ENCODE data around the gene PDGFD.

PDGFD gene

DNA sequence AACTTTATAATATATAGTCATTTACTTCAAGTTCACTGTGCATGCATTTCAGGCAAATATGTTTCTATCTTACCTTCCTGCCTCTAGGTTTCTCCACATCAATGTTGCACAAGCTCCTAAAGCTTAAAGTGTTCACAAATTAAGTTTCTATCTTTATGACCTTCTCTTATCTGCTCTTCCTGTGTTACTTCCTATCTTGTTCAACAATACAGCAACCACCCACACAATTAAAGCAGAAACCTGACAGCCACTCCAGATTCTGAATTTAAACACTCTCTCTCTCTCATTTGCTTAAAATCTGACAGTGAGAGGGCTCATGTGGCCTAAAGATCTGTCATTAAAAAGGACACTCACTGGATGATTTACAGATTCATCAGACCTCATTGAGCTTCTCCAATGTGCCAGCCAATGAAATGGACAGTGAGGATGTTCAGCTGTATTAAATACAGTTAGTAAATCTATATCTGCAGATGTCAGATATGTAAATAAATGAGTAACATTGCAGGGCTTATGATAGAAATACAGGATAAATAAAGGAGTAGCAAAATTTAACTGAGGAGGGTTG, 10.9 kb downstream of the PDGFD start:
- Mint-ChIP-seq H3K27me3 (no peaks in the 10 kb centered on the region), H3K4me3 (no peak overlapping the region), H3K27ac (no peak overlapping the region), H3K9me3 (no peaks in the 10 kb centered on the region), H3K4me1 (no peaks in the 10 kb centered on the region)
- ATAC-seq (no peak), DNase-seq (no peak)

DNA sequence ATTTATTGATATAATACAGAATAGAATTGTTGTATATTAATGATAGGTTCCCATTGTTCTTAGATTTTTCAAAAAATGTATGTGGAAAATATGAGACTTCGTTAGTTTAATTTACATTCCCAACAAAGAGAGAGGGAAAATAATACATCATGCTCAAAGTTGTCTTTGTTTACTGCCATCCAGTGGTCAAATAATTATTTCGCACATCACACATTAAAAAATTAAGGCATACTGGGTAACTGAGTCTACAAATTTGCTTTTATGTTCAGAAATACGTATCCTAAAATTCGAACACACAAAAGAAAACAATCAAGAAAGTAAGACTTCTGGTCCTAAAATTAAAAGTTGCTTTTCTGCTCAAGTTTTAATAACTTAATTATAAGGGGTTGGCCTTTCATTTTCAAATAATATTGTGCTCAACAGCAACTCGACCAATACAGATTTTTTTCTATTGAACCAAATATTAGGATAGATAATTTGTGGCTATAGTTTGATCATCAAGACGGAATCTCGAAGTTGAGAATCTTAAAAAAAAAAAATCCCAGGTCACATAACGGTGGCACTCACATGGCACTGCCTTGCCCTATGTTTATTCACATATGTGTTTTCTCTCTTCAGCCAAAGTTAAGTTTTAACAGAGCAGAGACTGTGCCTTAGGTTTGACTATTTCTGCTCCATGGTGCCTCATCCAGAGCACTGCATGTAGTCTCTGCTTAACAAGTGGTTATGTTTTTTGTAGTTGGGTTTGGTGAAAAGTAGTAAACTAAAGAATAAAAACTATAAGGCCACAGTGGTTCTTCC, 12.3 kb downstream of the PDGFD start:
- Mint-ChIP-seq H3K9me3 (no peaks in the 10 kb centered on the region), H3K27ac (no peak overlapping the region)

DNA sequence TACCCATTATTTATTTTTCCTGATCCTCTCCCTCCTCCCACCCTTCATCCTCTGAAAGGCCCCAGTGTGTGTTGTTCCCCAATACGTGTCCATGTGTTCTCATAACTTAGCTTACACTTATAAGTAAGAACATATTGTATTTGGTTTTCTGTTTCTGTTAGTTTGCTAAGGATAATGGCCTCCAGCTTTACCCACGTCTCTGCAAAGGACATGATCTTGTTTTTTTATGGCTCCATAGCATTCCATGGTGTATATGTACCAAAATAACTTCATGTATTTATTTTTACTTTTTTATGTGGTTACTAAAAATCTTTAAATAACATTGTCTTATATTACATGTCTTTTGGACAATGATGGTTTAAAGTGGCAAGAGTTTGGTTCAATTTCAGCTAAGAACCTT, 15.2 kb downstream of the PDGFD start:
- DNase-seq (no peak), ATAC-seq (no peak)
- no peaks in the 10 kb centered on the region for H3K4me1 Mint-ChIP-seq
- no peak overlapping the region for H3K27ac Mint-ChIP-seq
- H3K4me3 Mint-ChIP-seq = no peak overlapping the region
- H3K27me3 Mint-ChIP-seq = no peaks in the 10 kb centered on the region
- H3K9me3 Mint-ChIP-seq = no peaks in the 10 kb centered on the region

More for the DNA sequence above, 12.3 kb downstream of the PDGFD start:
- H3K4me3 Mint-ChIP-seq = no peak overlapping the region
- H3K27me3 Mint-ChIP-seq = no peaks in the 10 kb centered on the region
- H3K4me1 Mint-ChIP-seq = no peaks in the 10 kb centered on the region
- ATAC-seq (no peak), DNase-seq (no peak)

DNA sequence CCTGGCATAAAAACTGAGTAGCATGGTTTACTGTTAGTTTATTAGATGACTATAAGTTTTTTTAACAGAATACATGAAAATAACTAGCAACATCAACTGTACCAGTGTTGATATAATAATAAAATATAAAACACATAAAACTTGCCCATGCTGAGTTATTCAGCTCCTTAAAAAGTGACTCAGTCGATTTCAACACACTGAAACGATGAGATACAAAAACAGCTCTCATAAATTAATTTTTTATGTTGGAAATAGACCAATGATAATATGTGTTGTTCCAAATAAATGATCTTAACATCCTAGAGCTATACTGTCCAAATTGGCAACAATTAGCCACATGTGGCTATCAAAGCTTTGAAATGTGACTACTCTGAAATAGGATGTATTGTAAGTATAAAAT, 15.9 kb downstream of the PDGFD start:
- DNase-seq (no peak), ATAC-seq (no peak)
- no peak overlapping the region for H3K27ac Mint-ChIP-seq
- H3K27me3 Mint-ChIP-seq = no peaks in the 10 kb centered on the region
- H3K4me1 Mint-ChIP-seq = no peaks in the 10 kb centered on the region
- no peak overlapping the region for H3K4me3 Mint-ChIP-seq
- H3K9me3 Mint-ChIP-seq = no peaks in the 10 kb centered on the region

DNA sequence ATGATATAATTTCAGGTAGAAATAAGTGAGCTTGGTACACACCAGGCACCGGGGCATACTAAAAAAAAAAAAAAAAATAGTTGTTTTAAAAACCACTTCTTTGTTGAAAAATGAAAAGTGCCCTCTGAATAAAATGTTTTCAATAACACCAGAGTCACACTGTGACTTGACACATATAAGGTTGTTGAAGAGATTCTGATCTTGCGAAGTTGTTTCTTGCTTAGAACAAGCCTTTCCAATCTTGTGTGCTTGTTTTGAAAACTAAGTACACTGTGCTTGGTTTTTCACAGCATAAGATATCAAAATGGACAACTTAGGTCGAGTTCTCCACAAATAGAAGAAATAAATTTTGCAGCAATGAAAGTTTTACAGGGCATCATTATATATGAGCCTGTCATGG, 17.0 kb downstream of the PDGFD start:
- DNase-seq (no peak), ATAC-seq (no peak)
- Mint-ChIP-seq H3K9me3 (no peaks in the 10 kb centered on the region), H3K4me3 (no peak overlapping the region), H3K4me1 (no peaks in the 10 kb centered on the region), H3K27me3 (no peaks in the 10 kb centered on the region), H3K27ac (no peak overlapping the region)

DNA sequence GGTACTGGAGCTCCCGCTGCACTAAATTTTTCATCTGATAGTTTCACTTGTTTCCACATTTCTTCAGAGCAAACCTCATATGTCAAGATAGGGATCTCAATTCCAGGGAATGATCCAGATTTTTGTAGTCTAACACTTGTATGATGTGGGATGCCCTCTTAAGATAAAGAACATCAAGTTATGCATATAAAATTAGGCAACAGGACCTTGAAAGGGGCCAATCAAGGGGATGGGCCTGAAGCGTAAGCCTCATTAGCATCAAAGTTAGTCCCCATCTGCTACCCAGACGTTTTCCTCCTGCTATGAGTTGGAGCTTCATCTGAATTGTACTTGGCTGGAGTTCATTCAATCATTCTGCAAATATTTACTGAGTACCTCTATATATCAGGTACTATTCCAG, 17.5 kb downstream of the PDGFD start:
- Mint-ChIP-seq H3K4me3 (no peak overlapping the region), H3K9me3 (no peaks in the 10 kb centered on the region), H3K27ac (no peak overlapping the region), H3K27me3 (no peaks in the 10 kb centered on the region), H3K4me1 (no peaks in the 10 kb centered on the region)
- ATAC-seq (no peak), DNase-seq (no peak)

DNA sequence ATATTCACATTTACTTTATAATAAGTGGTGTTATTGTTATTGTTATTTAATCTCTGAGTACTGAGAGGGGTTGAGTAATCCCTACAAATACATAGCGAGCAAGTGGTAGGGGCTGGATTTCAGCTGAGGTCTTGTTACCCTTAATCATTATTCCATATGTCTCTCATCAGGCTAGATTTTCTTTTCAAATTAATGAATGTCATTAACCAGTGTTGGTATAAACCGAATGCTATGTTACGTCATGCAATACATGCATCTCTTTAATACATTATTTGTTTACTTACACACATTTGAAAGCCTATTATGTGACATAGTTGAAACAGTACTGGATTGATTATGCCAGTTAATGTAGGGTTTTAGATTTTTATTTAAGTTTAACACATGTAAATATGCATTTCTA, 18.9 kb downstream of the PDGFD start:
- no peaks in the 10 kb centered on the region for H3K27me3 Mint-ChIP-seq
- no peaks in the 10 kb centered on the region for H3K9me3 Mint-ChIP-seq
- no peak for ATAC-seq
- DNase-seq = no peak
- H3K27ac Mint-ChIP-seq = no peak overlapping the region
- H3K4me1 Mint-ChIP-seq = no peaks in the 10 kb centered on the region
- H3K4me3 Mint-ChIP-seq = no peak overlapping the region

DNA sequence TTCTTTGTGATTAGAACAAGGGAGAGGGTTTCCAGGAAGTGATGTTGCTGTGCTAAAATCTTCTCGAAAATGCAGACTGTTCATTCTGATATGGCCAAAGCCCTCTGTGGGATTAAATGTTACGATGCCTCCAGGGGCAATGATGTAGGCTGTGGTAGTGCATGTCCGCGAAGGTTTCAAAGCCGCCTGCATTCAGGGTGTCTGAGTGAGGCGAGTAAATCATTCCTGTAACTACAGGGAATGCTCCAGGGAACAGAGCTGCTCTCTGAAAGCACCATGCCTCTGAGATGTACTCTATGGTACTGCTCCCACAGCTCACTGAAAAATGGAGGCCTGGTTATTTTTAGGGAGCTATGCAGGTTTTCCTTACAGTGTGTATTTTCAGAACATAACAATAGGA, 21.2 kb downstream of the PDGFD start:
- Mint-ChIP-seq H3K9me3 (no peaks in the 10 kb centered on the region), H3K4me3 (no peak overlapping the region), H3K4me1 (no peaks in the 10 kb centered on the region), H3K27ac (no peak overlapping the region), H3K27me3 (no peaks in the 10 kb centered on the region)
- ATAC-seq (no peak), DNase-seq (no peak)

DNA sequence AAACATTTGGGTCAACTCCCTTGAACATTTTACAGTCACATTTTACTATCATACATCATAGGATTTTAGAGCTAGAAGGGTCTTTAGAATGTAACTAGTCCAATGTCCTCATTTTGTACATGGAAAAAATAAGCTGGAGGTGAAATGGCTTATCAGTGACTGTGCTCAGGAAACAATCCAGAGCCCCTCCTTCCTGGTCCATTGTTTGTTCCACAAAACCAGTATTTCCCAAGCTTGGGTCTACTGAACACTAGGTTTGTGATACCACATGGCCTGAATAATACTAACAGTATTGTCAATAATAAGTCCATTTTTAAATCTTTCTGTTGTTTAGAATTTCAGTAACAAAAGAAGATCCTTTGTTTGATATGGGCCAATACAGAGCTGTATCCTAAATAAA, 27.1 kb downstream of the PDGFD start:
- Mint-ChIP-seq H3K4me1 (no peaks in the 10 kb centered on the region), H3K9me3 (no peaks in the 10 kb centered on the region), H3K27ac (no peak overlapping the region), H3K27me3 (no peaks in the 10 kb centered on the region), H3K4me3 (no peak overlapping the region)
- no peak for ATAC-seq
- DNase-seq = no peak

DNA sequence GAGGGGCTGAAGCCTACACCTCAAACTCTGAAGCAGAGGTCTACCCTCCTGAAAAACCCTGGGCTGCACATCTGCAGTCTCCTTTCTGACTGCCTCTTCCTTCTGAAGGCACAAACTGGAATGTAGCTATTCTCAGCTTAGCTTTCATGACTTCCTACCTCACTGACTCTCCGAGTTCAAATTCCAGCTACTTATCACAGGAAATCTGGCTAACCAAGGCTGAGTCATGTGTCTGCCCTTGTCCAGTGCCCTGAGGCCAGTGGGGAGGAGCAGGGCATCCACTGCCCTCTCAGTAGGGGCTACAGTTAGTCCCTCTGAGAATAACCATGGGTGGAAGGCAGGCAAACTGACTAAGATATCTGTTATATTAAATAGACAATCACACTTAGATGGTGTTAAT, 29.2 kb downstream of the PDGFD start:
- Mint-ChIP-seq H3K9me3 (no peaks in the 10 kb centered on the region), H3K4me1 (no peaks in the 10 kb centered on the region), H3K27me3 (no peaks in the 10 kb centered on the region), H3K27ac (no peak overlapping the region), H3K4me3 (no peak overlapping the region)
- no peak for DNase-seq
- no peak for ATAC-seq

DNA sequence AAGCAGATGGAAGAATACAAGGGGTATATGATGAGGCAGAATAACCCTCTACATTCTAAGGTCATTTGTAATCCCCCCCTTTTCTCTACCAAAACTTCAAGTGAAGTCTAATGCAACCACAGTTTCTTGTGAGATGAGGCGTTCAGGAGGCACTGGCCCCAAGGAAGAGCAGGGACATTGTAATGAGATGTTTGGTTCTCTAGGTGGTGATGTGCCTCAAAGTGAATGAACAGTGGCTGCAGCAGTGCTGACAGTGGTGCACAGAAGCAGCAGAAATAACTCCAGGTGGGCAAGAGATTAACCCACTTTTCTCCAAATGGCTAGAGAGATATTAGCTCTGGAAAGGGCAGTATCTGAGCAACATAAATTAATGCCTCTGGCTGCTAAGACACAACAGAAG, 33.8 kb downstream of the PDGFD start:
- ATAC-seq (no peak), DNase-seq (no peak)
- Mint-ChIP-seq H3K4me1 (no peaks in the 10 kb centered on the region), H3K27ac (no peak overlapping the region), H3K27me3 (no peaks in the 10 kb centered on the region), H3K4me3 (no peak overlapping the region), H3K9me3 (no peaks in the 10 kb centered on the region)

DNA sequence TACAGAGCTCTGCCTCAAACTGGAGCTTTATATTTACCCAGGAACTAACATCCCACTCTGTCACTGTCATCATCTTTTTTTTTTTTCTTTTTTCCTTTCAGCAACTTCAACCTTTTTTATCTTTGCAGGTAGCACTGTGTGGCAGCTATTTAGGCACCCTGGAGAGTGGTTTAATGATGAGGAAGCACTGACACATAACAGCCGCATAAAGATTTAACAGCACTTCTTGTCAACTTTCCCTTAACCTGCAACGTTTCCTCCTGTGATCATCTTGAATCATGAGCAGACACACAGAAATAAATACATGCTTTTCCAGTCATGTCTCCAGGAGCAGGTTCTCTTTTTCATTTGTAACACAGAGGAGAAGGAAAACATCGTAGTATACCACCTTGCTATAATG, 34.8 kb downstream of the PDGFD start:
- Mint-ChIP-seq H3K27me3 (no peaks in the 10 kb centered on the region), H3K4me1 (no peaks in the 10 kb centered on the region), H3K9me3 (no peaks in the 10 kb centered on the region), H3K4me3 (no peak overlapping the region), H3K27ac (no peak overlapping the region)
- DNase-seq = no peak
- no peak for ATAC-seq

DNA sequence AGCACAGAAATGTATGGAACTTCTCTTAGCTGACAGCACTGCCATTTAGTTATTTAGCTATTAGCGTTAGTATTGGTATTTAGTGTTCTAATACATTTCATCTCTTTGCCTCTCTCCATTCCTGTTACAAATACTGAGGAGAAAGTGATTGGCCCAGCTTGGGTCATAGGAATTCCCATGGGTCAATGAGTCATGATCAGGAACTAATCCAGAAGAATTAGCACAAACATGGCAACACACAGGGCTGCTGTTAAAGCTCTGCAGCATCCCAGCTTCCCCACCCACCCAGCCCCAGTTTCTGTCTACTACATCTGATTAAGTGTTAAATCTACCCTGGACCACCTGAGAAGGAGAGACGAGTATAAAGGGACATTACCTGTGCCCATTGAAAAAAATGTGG, 36.1 kb downstream of the PDGFD start:
- ATAC-seq (no peak), DNase-seq (no peak)
- H3K27me3 Mint-ChIP-seq = no peaks in the 10 kb centered on the region
- no peak overlapping the region for H3K4me3 Mint-ChIP-seq
- H3K27ac Mint-ChIP-seq = no peak overlapping the region
- no peaks in the 10 kb centered on the region for H3K4me1 Mint-ChIP-seq
- H3K9me3 Mint-ChIP-seq = no peaks in the 10 kb centered on the region

DNA sequence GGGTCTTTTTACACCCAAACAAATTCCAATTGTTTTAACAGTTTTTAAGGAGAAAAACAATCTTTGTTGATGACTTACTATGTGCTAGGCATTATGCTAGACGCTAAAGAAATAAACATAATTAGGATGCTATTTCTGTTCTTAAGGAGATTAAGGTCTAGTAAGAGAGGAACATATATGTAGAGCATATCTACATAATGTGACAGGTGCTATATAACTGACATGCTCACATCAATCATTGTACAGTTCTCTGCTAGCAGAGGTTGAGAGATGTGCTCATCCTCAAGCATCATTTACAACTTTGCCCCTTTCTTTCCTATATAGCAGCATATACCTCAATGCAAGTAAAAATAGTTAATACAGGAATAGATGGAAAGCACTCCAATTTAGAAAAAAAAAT, 37.5 kb downstream of the PDGFD start:
- Mint-ChIP-seq H3K4me1 (no peaks in the 10 kb centered on the region), H3K27me3 (no peaks in the 10 kb centered on the region), H3K4me3 (no peak overlapping the region), H3K27ac (no peak overlapping the region), H3K9me3 (no peaks in the 10 kb centered on the region)
- DNase-seq (no peak), ATAC-seq (no peak)

DNA sequence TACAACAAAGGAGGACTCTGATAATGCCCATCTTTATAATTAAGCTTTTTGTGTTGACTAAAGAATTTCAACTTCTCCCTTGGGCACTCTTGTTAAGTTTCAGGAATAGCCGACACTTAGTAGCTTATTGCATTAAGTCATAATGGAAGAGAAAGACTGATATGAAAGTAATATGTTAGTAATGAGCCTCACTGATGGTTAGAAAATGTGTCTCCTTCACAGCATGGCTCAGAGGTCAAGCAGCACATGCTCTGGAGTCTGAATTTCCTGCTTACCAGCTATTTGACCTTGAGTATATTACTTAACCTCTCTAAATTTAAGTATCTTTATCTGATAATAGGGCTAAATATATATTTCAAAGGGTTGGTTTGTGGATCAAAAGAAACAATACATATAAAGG, 39.0 kb downstream of the PDGFD start:
- H3K4me1 Mint-ChIP-seq = no peaks in the 10 kb centered on the region
- H3K27ac Mint-ChIP-seq = no peak overlapping the region
- DNase-seq (no peak), ATAC-seq (no peak)
- H3K9me3 Mint-ChIP-seq = no peaks in the 10 kb centered on the region
- no peak overlapping the region for H3K4me3 Mint-ChIP-seq
- H3K27me3 Mint-ChIP-seq = no peaks in the 10 kb centered on the region

DNA sequence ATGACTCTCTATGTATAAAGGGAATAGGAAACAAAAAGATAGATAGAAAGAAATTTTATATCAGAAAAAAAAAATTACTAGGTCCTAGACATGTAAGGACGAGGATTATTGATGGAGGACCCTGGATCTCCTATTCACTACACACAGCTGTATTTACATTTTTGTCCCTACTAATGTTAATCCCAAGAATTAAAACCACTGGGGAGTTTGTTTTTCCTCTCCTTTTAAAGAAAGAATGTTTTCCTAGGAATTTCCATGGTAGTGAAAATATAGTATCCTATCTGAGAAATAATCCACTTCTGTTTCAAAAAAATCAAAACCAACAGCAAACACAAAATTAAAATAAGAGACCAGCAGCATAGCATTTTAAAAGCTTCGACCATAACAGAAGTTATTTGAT, 41.1 kb downstream of the PDGFD start:
- H3K27ac Mint-ChIP-seq = no peak overlapping the region
- H3K4me3 Mint-ChIP-seq = no peak overlapping the region
- no peaks in the 10 kb centered on the region for H3K9me3 Mint-ChIP-seq
- DNase-seq (no peak), ATAC-seq (no peak)
- no peaks in the 10 kb centered on the region for H3K4me1 Mint-ChIP-seq
- H3K27me3 Mint-ChIP-seq = no peaks in the 10 kb centered on the region

Measured in stimulated activated naive CD8-positive, alpha-beta T cell treated with anti-CD3 and anti-CD28 coated beads, Interleukin-15, amount 100 ng/mL, for 72 hours (primary cell).